CD14-positive monocyte (primary cell): ENCODE results near the gene BIRC5. TPM values are rescaled to one million over a fixed set of nuclear protein-coding genes. Genes with fewer than 3 reads are reported as not detected.

Experiments used
- DNase-seq, 3 donors: peaks; one replicate each; pipeline ENCODE4 v3.0.0-alpha.2; 2011 to 2022
- H2AFZ ChIP-seq: 2 replicates; pipeline ENCODE4 v1.6.0; 2012; ENCODE audit warnings: mild to moderate bottlenecking, low read depth, low read length, inconsistent platforms; ENCODE audit not compliant: insufficient read depth, poor library complexity, severe bottlenecking
- H3K27ac ChIP-seq, 2 donors: 1 replicate in 1 of 2; 2 replicates in 1 of 2; pipeline ENCODE4 v1.5.1; 2012 to 2013; ENCODE audit warnings: low read length in 2 of 2, control low read depth in 1 of 2, inconsistent platforms in 1 of 2, low read depth in 1 of 2, mild to moderate bottlenecking in 1 of 2
- H3K27me3 ChIP-seq, 2 donors: one replicate each; pipeline versions ENCODE4 v1.6.0 to v1.6.1; 2011 to 2013; ENCODE audit warnings: low read length in 2 of 2; ENCODE audit not compliant: control insufficient read depth in 2 of 2, insufficient read depth in 2 of 2
- H3K36me3 ChIP-seq, 2 donors: replicated peaks in 1 of 2; 1 replicate in 1 of 2; 2 replicates in 1 of 2; pipeline versions ENCODE4 v1.5.1 to v1.6.1; 2012 to 2013; ENCODE audit warnings: low read length in 2 of 2, control low read depth in 1 of 2, inconsistent platforms in 1 of 2, mild to moderate bottlenecking in 1 of 2; ENCODE audit not compliant: insufficient read depth in 2 of 2, control insufficient read depth in 1 of 2
- H3K4me1 ChIP-seq, 2 donors: 1 replicate in 1 of 2; 2 replicates in 1 of 2; pipeline versions ENCODE4 v1.5.1 to v1.6.1; 2012 to 2013; ENCODE audit warnings: low read length in 2 of 2, control low read depth in 1 of 2, inconsistent platforms in 1 of 2, mild to moderate bottlenecking in 1 of 2, moderate library complexity in 1 of 2; ENCODE audit not compliant: insufficient read depth in 2 of 2, control insufficient read depth in 1 of 2
- H3K4me2 ChIP-seq: replicated peaks from 2 replicates; pipeline ENCODE3; 2012; ENCODE audit warnings: low read length, moderate library complexity, mild to moderate bottlenecking; ENCODE audit not compliant: poor library complexity, severe bottlenecking; ENCODE audit errors: extremely low read depth
- H3K4me3 ChIP-seq, 3 experiments: fragments of 200-600 bp in 1 of 3; sonication (generic) in 1 of 3; replicated peaks in 1 of 3; 1 replicate in 2 of 3; 2 replicates in 1 of 3; pipeline ENCODE4 v1.5.1; 2011 to 2013; ENCODE audit warnings: low read length in 3 of 3, mild to moderate bottlenecking in 3 of 3, control low read depth in 2 of 3, low read depth in 2 of 3, inconsistent platforms in 1 of 3, moderate library complexity in 1 of 3
- H3K79me2 ChIP-seq: 2 replicates; pipeline ENCODE4 v1.6.0; 2012; ENCODE audit warnings: mild to moderate bottlenecking, control low read depth, inconsistent platforms, low read length, moderate library complexity; ENCODE audit not compliant: insufficient read depth
- H3K9ac ChIP-seq: 2 replicates; pipeline ENCODE4 v1.6.0; 2017; ENCODE audit warnings: low read length, mild to moderate bottlenecking; ENCODE audit not compliant: insufficient read depth, poor library complexity, severe bottlenecking
- H3K9me3 ChIP-seq, 2 donors: replicated peaks in 1 of 2; 1 replicate in 1 of 2; 2 replicates in 1 of 2; pipeline versions ENCODE4 v1.5.1 to v1.6.1; 2012 to 2013; ENCODE audit warnings: low read length in 2 of 2, control low read depth in 1 of 2; ENCODE audit not compliant: control insufficient read depth in 1 of 2, insufficient read depth in 1 of 2
- H4K20me1 ChIP-seq: 2 replicates; pipeline ENCODE4 v1.6.0; 2012; ENCODE audit warnings: mild to moderate bottlenecking, low read length, control low read depth, moderate library complexity; ENCODE audit not compliant: insufficient read depth
- H3K27ac Mint-ChIP-seq, 7 donors: one replicate each; pipeline ENCODE4 v1.8.0; 2020; ENCODE audit warnings: mild to moderate bottlenecking in 7 of 7, mixed read lengths in 7 of 7, moderate library complexity in 6 of 7, inconsistent platforms in 2 of 7
- H3K27me3 Mint-ChIP-seq, 3 donors: one replicate each; pipeline ENCODE4 v1.8.0; 2021 to 2022; ENCODE audit warnings: low read depth in 3 of 3, mild to moderate bottlenecking in 3 of 3, mixed read lengths in 3 of 3, moderate library complexity in 3 of 3, inconsistent platforms in 1 of 3
- H3K36me3 Mint-ChIP-seq, 2 donors: one replicate each; pipeline ENCODE4 v1.8.0; 2020; ENCODE audit warnings: mixed read lengths in 2 of 2, inconsistent platforms in 1 of 2, mild to moderate bottlenecking in 1 of 2
- H3K4me1 Mint-ChIP-seq: one replicate; pipeline ENCODE4 v1.8.0; 2020; ENCODE audit warnings: mild to moderate bottlenecking, mixed read lengths
- H3K4me3 Mint-ChIP-seq, 2 donors: one replicate each; pipeline ENCODE4 v1.8.0; 2020; ENCODE audit warnings: mild to moderate bottlenecking in 2 of 2, mixed read lengths in 2 of 2, moderate library complexity in 1 of 2
- H3K9me3 Mint-ChIP-seq, 7 donors: one replicate each; pipeline ENCODE4 v1.8.0; 2020 to 2022; ENCODE audit warnings: mixed read lengths in 7 of 7, mild to moderate bottlenecking in 6 of 7, moderate library complexity in 6 of 7, inconsistent platforms in 2 of 7
- WGBS: methylation state at CpG from one replicate; pipeline ENCODE4 v1.1.5; 2013; ENCODE audit warnings: missing lambda C conversion rate; ENCODE audit not compliant: insufficient coverage; 5-methylcytosine and 5-hydroxymethylcytosine counted together
- intact Hi-C, 2 donors: fragments of 100-400 bp; cut with micrococcal nuclease; formaldehyde crosslinking; loops; one replicate each; pipeline versions ENCODE4 v1.15.0 to v1.15.1; 2023
- polyA plus RNA-seq, 3 donors: library from polyadenylated mRNA; depleted of rRNA in 1 of 3; unstranded in 2 of 3; stranded (reverse) in 1 of 3; fragments of 300-500 nt in 2 of 3; fragments of >200 nt in 1 of 3; fragmentation: Illumina TruSeq in 2 of 3; gene quantifications; 1 replicate in 2 of 3; 2 replicates in 1 of 3; pipeline ENCODE4 v1.2.3, GENCODE V29; 2012 to 2021
- TF ChIP-seq, protein P1 (sequence below): fragments of 200-600 bp; IDR thresholded peaks from one replicate; pipeline ENCODE4 v1.8.0; 2022; ENCODE audit warnings: antibody characterized with exemption, mild to moderate bottlenecking

Gene BIRC5
- polyA plus RNA-seq, 3 donors = 0.20 TPM; not detected in 2

DNA sequence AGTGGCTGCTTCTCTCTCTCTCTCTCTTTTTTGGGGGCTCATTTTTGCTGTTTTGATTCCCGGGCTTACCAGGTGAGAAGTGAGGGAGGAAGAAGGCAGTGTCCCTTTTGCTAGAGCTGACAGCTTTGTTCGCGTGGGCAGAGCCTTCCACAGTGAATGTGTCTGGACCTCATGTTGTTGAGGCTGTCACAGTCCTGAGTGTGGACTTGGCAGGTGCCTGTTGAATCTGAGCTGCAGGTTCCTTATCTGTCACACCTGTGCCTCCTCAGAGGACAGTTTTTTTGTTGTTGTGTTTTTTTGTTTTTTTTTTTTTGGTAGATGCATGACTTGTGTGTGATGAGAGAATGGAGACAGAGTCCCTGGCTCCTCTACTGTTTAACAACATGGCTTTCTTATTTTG is 9.7 kb downstream of the BIRC5 start:
- Histone ChIP-seq H3K79me2 (peaks cover 18% of the 10 kb centered on the region), H3K36me3 (peaks cover 36 to 63% of the 10 kb centered on the region in 2 donors), H3K4me3 (no peak overlapping the region), H3K9ac (no peak overlapping the region), H3K27me3 (peaks cover 0 to 19% of the 10 kb centered on the region in 2 donors), H3K4me1 (peaks cover 13 to 14% of the 10 kb centered on the region in 2 donors), H4K20me1 (no peaks in the 10 kb centered on the region), H3K9me3 (no peaks in the 10 kb centered on the region), H3K27ac (no peak overlapping the region), H2AFZ (no peak overlapping the region), H3K4me2 (no peak overlapping the region)
- no peak overlapping the region for H3K4me3 Mint-ChIP-seq
- peaks cover 18% of the 10 kb centered on the region for H3K4me1 Mint-ChIP-seq
- intact Hi-C loops = no loop called here
- TF ChIP-seq, protein P1, sequence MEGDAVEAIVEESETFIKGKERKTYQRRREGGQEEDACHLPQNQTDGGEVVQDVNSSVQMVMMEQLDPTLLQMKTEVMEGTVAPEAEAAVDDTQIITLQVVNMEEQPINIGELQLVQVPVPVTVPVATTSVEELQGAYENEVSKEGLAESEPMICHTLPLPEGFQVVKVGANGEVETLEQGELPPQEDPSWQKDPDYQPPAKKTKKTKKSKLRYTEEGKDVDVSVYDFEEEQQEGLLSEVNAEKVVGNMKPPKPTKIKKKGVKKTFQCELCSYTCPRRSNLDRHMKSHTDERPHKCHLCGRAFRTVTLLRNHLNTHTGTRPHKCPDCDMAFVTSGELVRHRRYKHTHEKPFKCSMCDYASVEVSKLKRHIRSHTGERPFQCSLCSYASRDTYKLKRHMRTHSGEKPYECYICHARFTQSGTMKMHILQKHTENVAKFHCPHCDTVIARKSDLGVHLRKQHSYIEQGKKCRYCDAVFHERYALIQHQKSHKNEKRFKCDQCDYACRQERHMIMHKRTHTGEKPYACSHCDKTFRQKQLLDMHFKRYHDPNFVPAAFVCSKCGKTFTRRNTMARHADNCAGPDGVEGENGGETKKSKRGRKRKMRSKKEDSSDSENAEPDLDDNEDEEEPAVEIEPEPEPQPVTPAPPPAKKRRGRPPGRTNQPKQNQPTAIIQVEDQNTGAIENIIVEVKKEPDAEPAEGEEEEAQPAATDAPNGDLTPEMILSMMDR = no peak
- WGBS = 100% methylated on average over 2 of the region's 3 CpGs
- peak overlapping the region in 1 of 7 donors; percentile 76 for H3K27ac Mint-ChIP-seq
- no peak for DNase-seq
- H3K36me3 Mint-ChIP-seq = peaks cover 44 to 69% of the 10 kb centered on the region in 2 donors
- peaks cover 16 to 28% (median 23%) of the 10 kb centered on the region in 3 donors for H3K27me3 Mint-ChIP-seq
- no peaks in the 10 kb centered on the region for H3K9me3 Mint-ChIP-seq

DNA sequence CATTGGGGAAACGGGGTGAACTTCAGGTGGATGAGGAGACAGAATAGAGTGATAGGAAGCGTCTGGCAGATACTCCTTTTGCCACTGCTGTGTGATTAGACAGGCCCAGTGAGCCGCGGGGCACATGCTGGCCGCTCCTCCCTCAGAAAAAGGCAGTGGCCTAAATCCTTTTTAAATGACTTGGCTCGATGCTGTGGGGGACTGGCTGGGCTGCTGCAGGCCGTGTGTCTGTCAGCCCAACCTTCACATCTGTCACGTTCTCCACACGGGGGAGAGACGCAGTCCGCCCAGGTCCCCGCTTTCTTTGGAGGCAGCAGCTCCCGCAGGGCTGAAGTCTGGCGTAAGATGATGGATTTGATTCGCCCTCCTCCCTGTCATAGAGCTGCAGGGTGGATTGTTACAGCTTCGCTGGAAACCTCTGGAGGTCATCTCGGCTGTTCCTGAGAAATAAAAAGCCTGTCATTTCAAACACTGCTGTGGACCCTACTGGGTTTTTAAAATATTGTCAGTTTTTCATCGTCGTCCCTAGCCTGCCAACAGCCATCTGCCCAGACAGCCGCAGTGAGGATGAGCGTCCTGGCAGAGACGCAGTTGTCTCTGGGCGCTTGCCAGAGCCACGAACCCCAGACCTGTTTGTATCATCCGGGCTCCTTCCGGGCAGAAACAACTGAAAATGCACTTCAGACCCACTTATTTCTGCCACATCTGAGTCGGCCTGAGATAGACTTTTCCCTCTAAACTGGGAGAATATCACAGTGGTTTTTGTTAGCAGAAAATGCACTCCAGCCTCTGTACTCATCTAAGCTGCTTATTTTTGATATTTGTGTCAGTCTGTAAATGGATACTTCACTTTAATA is 10.4 kb downstream of the BIRC5 start:
- no peak overlapping the region for H2AFZ ChIP-seq
- H3K27ac Mint-ChIP-seq = peak overlapping the region in 4 of 7 donors; percentile 4 to 66 (median 35)
- no peak overlapping the region for H3K9ac ChIP-seq
- DNase-seq = no peak
- peaks cover 33 to 56% of the 10 kb centered on the region in 2 donors for H3K36me3 ChIP-seq
- no peaks in the 10 kb centered on the region for H4K20me1 ChIP-seq
- H3K4me3 ChIP-seq = no peak overlapping the region
- H3K36me3 Mint-ChIP-seq = peaks cover 41 to 62% of the 10 kb centered on the region in 2 donors
- TF ChIP-seq, protein P1 = no peak
- no peaks in the 10 kb centered on the region for H3K9me3 ChIP-seq
- H3K4me3 Mint-ChIP-seq = no peak overlapping the region
- H3K79me2 ChIP-seq = peaks cover 11% of the 10 kb centered on the region
- peaks cover 18% of the 10 kb centered on the region for H3K4me1 Mint-ChIP-seq
- H3K4me2 ChIP-seq = no peak overlapping the region
- H3K4me1 ChIP-seq = peaks cover 13 to 14% of the 10 kb centered on the region in 2 donors
- no peak overlapping the region for H3K27ac ChIP-seq
- no peaks in the 10 kb centered on the region for H3K9me3 Mint-ChIP-seq
- H3K27me3 ChIP-seq = peaks cover 0 to 19% of the 10 kb centered on the region in 2 donors
- WGBS = 97% methylated on average over 22 of the region's 27 CpGs
- peaks cover 18 to 35% (median 29%) of the 10 kb centered on the region in 3 donors for H3K27me3 Mint-ChIP-seq
- intact Hi-C loops = no loop called here
